Kidney epithelial cell (primary cell): ENCODE measurements around the gene PINLYP. TPM values are rescaled to one million over a fixed set of nuclear protein-coding genes. Genes with fewer than 3 reads are reported as not detected.

Experiments
- DNase-seq: peaks from one replicate; pipeline ENCODE4 v3.0.0-alpha.2; 2010; ENCODE audit warnings: low read depth
- H3K27me3 ChIP-seq: 2 replicates; pipeline ENCODE4 v1.6.0; 2011; ENCODE audit warnings: low read length; ENCODE audit not compliant: control insufficient read depth, insufficient read depth
- H3K36me3 ChIP-seq: 2 replicates; pipeline ENCODE4 v1.5.1; 2011; ENCODE audit warnings: low read length; ENCODE audit not compliant: control insufficient read depth, insufficient read depth
- H3K4me3 ChIP-seq: 2 replicates; pipeline ENCODE4 v1.5.1; 2011; ENCODE audit warnings: low read depth, mild to moderate bottlenecking, control low read depth, low read length
- total RNA-seq: library from RNA; depleted of rRNA; stranded (reverse); fragments of >200 nt; gene quantifications from 2 replicates; pipeline ENCODE4 v1.2.3, GENCODE V29; 2015
- TF ChIP-seq, protein P1 (sequence below): IDR thresholded peaks from 2 replicates; pipeline ENCODE4 v1.5.1; 2011; ENCODE audit warnings: mild to moderate bottlenecking, moderate library complexity, low read length, control low read depth, inconsistent platforms; ENCODE audit not compliant: insufficient read depth, poor library complexity, severe bottlenecking

PINLYP gene
- total RNA-seq, 1 donor from 2014 or later: 3.1 TPM

DNA sequence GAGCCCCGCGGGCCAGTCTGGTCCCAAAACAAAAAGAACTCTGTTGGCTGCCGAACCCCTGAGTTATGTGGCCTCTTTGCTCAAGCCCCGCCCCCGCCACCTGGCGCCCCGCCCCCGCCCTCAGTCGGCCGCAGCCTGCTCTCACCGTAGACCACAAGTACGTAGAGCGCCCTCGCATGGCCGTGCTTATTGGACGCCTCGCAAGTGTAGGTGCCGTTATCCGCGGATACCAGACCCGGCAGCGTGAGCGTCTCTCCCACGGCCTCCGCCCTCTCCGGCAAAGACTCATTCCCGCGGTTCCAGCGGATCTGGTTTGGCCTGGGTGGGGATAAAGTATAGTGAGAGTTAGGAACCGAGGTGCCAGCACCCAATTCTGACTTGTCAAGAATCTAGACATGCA, 49.3 kb downstream of the PINLYP start:
- TF ChIP-seq, protein P1, sequence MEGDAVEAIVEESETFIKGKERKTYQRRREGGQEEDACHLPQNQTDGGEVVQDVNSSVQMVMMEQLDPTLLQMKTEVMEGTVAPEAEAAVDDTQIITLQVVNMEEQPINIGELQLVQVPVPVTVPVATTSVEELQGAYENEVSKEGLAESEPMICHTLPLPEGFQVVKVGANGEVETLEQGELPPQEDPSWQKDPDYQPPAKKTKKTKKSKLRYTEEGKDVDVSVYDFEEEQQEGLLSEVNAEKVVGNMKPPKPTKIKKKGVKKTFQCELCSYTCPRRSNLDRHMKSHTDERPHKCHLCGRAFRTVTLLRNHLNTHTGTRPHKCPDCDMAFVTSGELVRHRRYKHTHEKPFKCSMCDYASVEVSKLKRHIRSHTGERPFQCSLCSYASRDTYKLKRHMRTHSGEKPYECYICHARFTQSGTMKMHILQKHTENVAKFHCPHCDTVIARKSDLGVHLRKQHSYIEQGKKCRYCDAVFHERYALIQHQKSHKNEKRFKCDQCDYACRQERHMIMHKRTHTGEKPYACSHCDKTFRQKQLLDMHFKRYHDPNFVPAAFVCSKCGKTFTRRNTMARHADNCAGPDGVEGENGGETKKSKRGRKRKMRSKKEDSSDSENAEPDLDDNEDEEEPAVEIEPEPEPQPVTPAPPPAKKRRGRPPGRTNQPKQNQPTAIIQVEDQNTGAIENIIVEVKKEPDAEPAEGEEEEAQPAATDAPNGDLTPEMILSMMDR: no peak
- H3K36me3 ChIP-seq: no peaks in the 10 kb centered on the region
- no peak for DNase-seq
- no peaks in the 10 kb centered on the region for H3K27me3 ChIP-seq
- no peak overlapping the region for H3K4me3 ChIP-seq

DNA sequence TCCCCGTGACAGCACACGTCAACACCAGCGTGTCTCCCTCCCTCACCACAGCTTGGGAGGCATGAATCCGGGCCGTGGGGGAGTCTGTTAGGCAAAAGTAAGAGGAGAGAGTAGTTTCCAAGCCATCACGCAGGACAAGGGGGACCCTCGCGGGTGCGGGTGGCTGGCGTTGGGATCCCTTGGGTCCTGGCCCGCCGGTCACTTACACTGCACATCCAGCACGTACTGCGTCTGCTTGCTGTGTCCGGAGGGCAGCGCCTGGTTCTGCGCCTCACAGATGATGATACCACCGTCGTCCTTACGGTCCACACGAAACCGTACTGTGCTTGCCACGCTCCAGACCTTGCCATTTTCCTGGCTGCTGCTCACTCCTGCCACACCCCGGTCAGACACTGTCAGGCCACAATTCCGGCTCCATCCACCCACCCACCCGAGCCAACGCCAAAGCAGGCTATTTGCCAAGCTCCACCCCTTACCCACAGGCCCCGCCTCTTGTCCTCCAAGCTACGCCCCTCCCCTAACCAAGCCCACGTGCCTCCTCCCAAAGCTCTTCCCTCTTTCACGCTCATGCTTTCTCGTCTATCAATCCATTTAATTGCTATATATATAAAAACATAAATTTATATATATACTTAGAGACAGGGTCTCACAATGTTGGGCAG, 50.4 kb downstream of the PINLYP start:
- no peaks in the 10 kb centered on the region for H3K36me3 ChIP-seq
- TF ChIP-seq, protein P1: no peak
- H3K4me3 ChIP-seq: no peak overlapping the region
- no peak for DNase-seq
- H3K27me3 ChIP-seq: no peaks in the 10 kb centered on the region

DNA sequence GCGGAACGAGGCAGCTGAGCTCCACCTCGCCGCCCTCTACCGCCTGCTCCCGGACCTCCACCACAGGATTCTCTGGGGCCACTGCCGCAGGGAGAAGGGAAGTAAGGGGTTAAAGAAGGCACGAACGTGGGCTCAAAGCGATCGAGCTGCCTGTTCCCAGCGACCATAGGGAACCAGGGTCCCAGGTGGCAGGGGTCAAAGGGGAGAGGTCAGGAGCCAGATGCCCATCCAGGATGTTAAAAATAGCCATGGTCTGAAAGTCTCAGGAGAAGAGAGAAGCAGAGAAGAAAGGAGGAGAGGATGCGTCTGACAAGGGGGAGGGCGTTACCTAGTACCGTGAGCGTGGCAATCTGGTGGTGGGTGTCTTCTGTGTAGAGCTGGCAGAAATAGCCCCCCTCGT, 51.2 kb downstream of the PINLYP start:
- Histone ChIP-seq H3K36me3 (no peaks in the 10 kb centered on the region), H3K4me3 (no peak overlapping the region), H3K27me3 (no peaks in the 10 kb centered on the region)
- no peak for DNase-seq
- TF ChIP-seq, protein P1: no peak

DNA sequence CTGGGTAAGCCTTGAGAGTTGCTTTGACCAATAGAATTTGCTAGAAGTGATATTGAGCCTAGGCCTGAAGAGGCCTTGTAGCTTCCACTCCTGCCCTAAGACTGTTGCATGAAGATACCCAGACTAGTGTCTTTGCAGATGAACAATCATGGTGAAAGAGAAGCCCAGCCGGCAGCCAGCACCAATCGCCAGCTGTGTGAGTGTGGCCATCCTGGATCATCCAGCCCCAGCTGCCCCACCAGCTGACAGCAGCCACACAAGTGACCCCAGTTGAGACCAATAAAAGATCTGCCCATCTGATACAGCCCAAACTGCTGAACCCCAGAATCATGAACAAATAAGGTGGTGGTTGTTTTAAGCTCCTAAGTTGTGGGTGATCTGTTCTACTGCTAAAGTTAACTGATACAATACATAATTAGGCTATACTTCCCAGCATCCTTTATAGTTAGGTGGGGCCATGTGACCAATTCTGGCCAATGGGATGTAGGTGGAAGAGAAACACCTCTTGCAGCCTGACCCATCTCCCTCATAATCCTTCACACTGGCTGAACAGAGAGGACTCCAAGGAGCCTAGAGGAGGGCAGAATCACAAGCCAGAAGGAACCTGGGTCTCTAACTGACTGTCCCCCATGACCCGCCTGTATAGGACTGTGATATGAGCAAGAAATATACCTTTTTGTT, 53.2 kb downstream of the PINLYP start:
- no peak overlapping the region for H3K4me3 ChIP-seq
- no peak for DNase-seq
- H3K27me3 ChIP-seq: no peaks in the 10 kb centered on the region
- no peaks in the 10 kb centered on the region for H3K36me3 ChIP-seq
- TF ChIP-seq, protein P1: no peak

DNA sequence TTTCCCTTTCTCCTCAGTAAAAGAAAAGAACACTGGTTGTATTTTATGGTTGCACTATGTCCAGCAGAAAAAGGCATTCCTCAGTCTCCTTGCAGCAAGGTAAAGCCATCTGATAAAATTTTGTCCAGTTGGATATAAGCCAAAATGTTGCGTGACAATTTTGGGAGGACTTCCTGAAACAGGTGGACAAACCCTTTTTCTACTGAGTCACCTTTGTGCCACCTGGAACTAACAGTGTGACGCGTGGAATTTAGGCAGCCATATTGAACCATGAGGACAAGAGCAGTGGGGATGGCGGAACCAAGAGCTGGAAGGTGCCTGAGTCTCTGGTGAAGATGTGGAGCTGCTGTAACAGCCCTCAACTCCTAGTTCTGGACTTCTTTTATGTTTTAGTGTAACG, 55.9 kb downstream of the PINLYP start:
- no peaks in the 10 kb centered on the region for H3K36me3 ChIP-seq

More for the DNA sequence above, 55.9 kb downstream of the PINLYP start:
- TF ChIP-seq, protein P1: no peak
- no peak for DNase-seq
- H3K4me3 ChIP-seq: no peak overlapping the region
- H3K27me3 ChIP-seq: no peaks in the 10 kb centered on the region

Other genes with a start within 250 kb of the PINLYP start
- 0.13 and 0.27 TPM in 2 replicates for gene CD177, start 222.1 kb upstream of the PINLYP start, total RNA-seq
- not detected in 2 replicates for gene TEX101, start 160.9 kb upstream of the PINLYP start, total RNA-seq
- 0.33 and 0.62 TPM in 2 replicates for gene LYPD3, start 110.2 kb upstream of the PINLYP start, total RNA-seq
- gene PHLDB3, start 71.1 kb upstream of the PINLYP start, total RNA-seq: 15.8 and 23.0 TPM in 2 replicates
- gene ETHE1, start 48.6 kb upstream of the PINLYP start, total RNA-seq: 77.8 and 80.4 TPM in 2 replicates
- gene ZNF575, start 42.6 kb upstream of the PINLYP start, total RNA-seq: not detected in 2 replicates
- gene XRCC1, start 274 bp upstream of the PINLYP start, total RNA-seq: 32.9 and 38.1 TPM in 2 replicates
- 49.6 and 56.2 TPM in 2 replicates for gene IRGQ, start 20.3 kb downstream of the PINLYP start, total RNA-seq
- 6.2 and 21.9 TPM in 2 replicates for gene ZNF576, start 20.8 kb downstream of the PINLYP start, total RNA-seq
- 0.46 TPM in 1 of 2 replicates, not detected in the other for gene SRRM5, start 36.3 kb downstream of the PINLYP start, total RNA-seq
- 71.7 and 82.2 TPM in 2 replicates for gene ZNF428, start 43.8 kb downstream of the PINLYP start, total RNA-seq
- gene CADM4, start 64.0 kb downstream of the PINLYP start, total RNA-seq: 21.9 and 25.9 TPM in 2 replicates
- 319 and 341 TPM in 2 replicates for gene PLAUR, start 94.4 kb downstream of the PINLYP start, total RNA-seq
- gene IRGC, start 140.3 kb downstream of the PINLYP start, total RNA-seq: not detected in 2 replicates
- 22.1 and 27.7 TPM in 2 replicates for gene SMG9, start 179.2 kb downstream of the PINLYP start, total RNA-seq
- 8.8 and 10.8 TPM in 2 replicates for gene KCNN4, start 205.2 kb downstream of the PINLYP start, total RNA-seq
- gene LYPD5, start 226.6 kb downstream of the PINLYP start, total RNA-seq: 0.41 and 0.63 TPM in 2 replicates